HFFc6 (cell line): ENCODE data around the gene MTHFD2. TPM values are rescaled to one million over a fixed set of nuclear protein-coding genes. Genes with fewer than 3 reads are reported as not detected.

Experiments
- DNase-seq: peaks from one replicate; pipeline ENCODE4 v3.0.0-alpha.2; 2018
- H3K27ac Mint-ChIP-seq: 2 replicates; pipeline ENCODE4 v1.8.0; 2020; ENCODE audit warnings: mild to moderate bottlenecking, mixed read lengths
- H3K27me3 Mint-ChIP-seq: 2 replicates; pipeline ENCODE4 v1.8.0; 2021; ENCODE audit warnings: mild to moderate bottlenecking, moderate library complexity, mixed read lengths; ENCODE audit not compliant: insufficient read depth
- H3K36me3 Mint-ChIP-seq: 2 replicates; pipeline ENCODE4 v1.8.0; 2021; ENCODE audit warnings: low read depth, mixed read lengths
- H3K4me1 Mint-ChIP-seq: 2 replicates; pipeline ENCODE4 v1.8.0; 2020; ENCODE audit warnings: low read depth, mixed read lengths
- H3K4me3 Mint-ChIP-seq: 2 replicates; pipeline ENCODE4 v1.8.0; 2020; ENCODE audit warnings: mild to moderate bottlenecking, moderate library complexity, mixed read lengths
- H3K9me3 Mint-ChIP-seq: 2 replicates; pipeline ENCODE4 v1.8.0; 2020; ENCODE audit warnings: mild to moderate bottlenecking, mixed read lengths
- CTCF ChIP-seq: fragments of 200-600 bp; sonication (generic); IDR thresholded peaks from 2 replicates; pipeline ENCODE4 v1.5.0; 2021; ENCODE audit warnings: antibody characterized with exemption, mild to moderate bottlenecking
- total RNA-seq, 6 experiments: library from RNA; stranded (reverse); fragmentation: NEBNext Ultra II Directional; extraction: Animal tissue kit (Norgen Biotek cat#: 25700); gene quantifications; 2 replicates in 1 of 6; 3 replicates in 5 of 6; pipeline ENCODE4 v1.2.3, GENCODE V29; 2021

MTHFD2 gene
- total RNA-seq, 6 experiments from 2014 or later = 75.3 to 99.6 (median 85.1) TPM

DNA sequence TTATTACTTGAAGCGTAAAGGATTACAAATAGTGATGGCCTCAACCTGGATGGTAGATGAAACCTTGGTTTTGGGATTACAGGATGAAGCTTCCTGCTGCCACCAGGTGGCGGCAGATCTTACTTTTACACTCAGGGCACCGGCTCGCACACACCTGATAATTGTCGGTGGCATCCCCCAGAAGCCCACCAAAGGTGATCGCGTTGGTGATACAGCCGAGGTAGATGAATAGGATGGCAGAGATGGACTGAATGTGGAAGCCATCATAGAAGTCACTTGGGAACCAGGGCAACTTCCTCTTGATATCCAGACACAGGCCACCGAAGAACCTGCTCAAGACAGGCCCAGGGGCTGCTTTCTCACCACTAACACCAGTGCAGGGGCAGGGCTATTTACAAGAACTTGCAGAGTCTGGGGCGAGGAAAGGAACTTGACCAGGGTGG lies 51.8 kb downstream of the MTHFD2 start:
- H3K4me3 Mint-ChIP-seq = no peak overlapping the region
- peak; percentile 90 for TF ChIP-seq CTCF
- H3K4me1 Mint-ChIP-seq = no peaks in the 10 kb centered on the region
- H3K27ac Mint-ChIP-seq = no peak overlapping the region
- DNase-seq = no peak
- no peaks in the 10 kb centered on the region for H3K36me3 Mint-ChIP-seq
- peaks cover 9% of the 10 kb centered on the region for H3K27me3 Mint-ChIP-seq
- no peaks in the 10 kb centered on the region for H3K9me3 Mint-ChIP-seq

DNA sequence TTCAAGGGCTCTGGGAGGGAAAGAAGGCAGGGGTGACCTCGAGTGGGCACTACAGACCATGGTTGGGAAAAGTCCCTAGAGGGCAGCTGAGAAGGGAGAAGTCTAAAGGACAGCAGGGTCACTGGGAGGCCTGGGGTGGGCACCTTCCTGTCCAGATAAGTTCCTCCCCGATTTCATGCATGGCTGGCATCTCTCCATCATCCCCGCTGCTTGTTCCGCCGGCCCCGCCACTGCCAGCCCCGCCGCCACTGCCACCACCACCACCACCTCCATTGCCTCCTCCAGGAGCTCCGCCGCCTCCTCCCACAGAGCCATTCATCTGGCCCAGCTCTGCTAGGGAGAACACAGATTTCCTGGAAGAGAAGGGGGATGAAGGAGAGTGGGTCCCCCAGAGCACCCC lies 53.6 kb downstream of the MTHFD2 start:
- no peak overlapping the region for H3K27ac Mint-ChIP-seq
- no peak overlapping the region for H3K4me3 Mint-ChIP-seq
- no peaks in the 10 kb centered on the region for H3K9me3 Mint-ChIP-seq
- TF ChIP-seq CTCF = no peak
- DNase-seq = no peak
- H3K27me3 Mint-ChIP-seq = peaks cover 4% of the 10 kb centered on the region; the same call in 1 of the 2 replicates
- H3K36me3 Mint-ChIP-seq = no peaks in the 10 kb centered on the region
- H3K4me1 Mint-ChIP-seq = no peaks in the 10 kb centered on the region

- no peak for TF ChIP-seq CTCF
- H3K9me3 Mint-ChIP-seq = no peaks in the 10 kb centered on the region
- no peaks in the 10 kb centered on the region for H3K36me3 Mint-ChIP-seq
- H3K27ac Mint-ChIP-seq = no peak overlapping the region
- peaks cover 7% of the 10 kb centered on the region for H3K27me3 Mint-ChIP-seq
- no peak overlapping the region for H3K4me3 Mint-ChIP-seq
- DNase-seq = no peak
- no peaks in the 10 kb centered on the region for H3K4me1 Mint-ChIP-seq
These were observed 54.4 kb downstream of the MTHFD2 start for GRCh38 chr2:74252862-74253261.

DNA sequence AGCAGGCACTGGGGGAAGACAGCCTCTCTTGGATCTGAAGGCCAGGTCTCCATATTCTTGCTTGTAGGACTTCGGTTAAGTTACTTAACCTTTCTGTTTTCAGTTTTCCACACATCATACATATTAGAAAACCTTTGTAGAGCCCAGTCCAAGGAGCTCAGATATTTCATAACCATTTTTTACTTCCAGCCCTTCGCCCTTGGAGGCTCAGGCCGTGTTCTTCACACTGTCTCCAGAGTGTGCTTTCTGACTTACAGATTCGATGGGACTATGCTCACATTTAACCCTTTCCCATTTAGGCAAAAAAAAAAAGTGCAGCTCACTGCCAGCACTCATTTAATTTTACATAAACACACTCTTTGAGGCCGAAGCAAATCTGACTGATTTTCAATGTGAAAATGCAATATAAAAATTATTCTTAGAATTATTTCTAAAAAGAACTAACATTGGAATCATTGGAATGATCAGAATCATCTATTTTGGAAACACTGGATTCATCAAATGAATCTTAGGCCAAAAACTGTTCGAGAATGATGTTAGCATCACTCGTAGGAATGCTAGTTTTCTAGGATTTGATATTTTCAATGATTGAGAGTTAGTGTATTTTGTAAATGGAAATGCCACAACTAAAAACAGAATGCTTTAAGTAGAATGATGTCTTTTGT lies 55.0 kb downstream of the MTHFD2 start:
- no peak for TF ChIP-seq CTCF
- H3K4me1 Mint-ChIP-seq = no peaks in the 10 kb centered on the region
- peaks cover 10% of the 10 kb centered on the region for H3K27me3 Mint-ChIP-seq
- H3K4me3 Mint-ChIP-seq = no peak overlapping the region
- no peaks in the 10 kb centered on the region for H3K9me3 Mint-ChIP-seq
- H3K36me3 Mint-ChIP-seq = no peaks in the 10 kb centered on the region
- no peak overlapping the region for H3K27ac Mint-ChIP-seq
- no peak for DNase-seq

GRCh38 chr2:74253971-74254310 lies 55.5 kb downstream of the MTHFD2 start:
- Mint-ChIP-seq H3K4me3 (no peak overlapping the region), H3K9me3 (no peaks in the 10 kb centered on the region), H3K27me3 (peaks cover 10% of the 10 kb centered on the region), H3K27ac (no peak overlapping the region), H3K4me1 (no peaks in the 10 kb centered on the region), H3K36me3 (no peaks in the 10 kb centered on the region)
- no peak for TF ChIP-seq CTCF
- DNase-seq = no peak
